Right ventricle myocardium inferior (tissue), 1 donor: Measurements from ENCODE around the gene MPC1. TPM values are rescaled to one million over a fixed set of nuclear protein-coding genes. Genes with fewer than 3 reads are reported as not detected.
A peak's percentile ranks its signal among the peaks of the same experiment; 100 is the strongest.
"Not testable (repeated sequence)": the region's sequence is repeated elsewhere in the genome, so short reads cannot be mapped to it uniquely, and the experiment has no call there.

Experiments
- ATAC-seq: fragments of 200-7000 bp; cut with Tn5 transposase; one replicate; pipeline ENCODE4 v1.9.1; 2020; ENCODE audit warnings: mild to moderate bottlenecking, moderate library complexity
- DNase-seq: peaks from one replicate; pipeline ENCODE4 v3.0.0; 2021; ENCODE audit errors: missing footprints
- intact Hi-C: fragments of 100-400 bp; cut with DNase I; formaldehyde crosslinking; loops from one replicate; pipeline ENCODE4 v1.11.0; 2022
- total RNA-seq: library from RNA; stranded (reverse); fragmentation: NEBNext Ultra II Directional; extraction: Animal tissue kit (Norgen Biotek cat#: 25700); gene quantifications from one replicate; pipeline ENCODE4 v1.2.1, GENCODE V29; 2021
- donor health status: DM: no; HTN: yes; CAD: no; lungs with severe emphysema.

Gene MPC1
- total RNA-seq, 1 donor from 2014 or later: 381 TPM

DNA sequence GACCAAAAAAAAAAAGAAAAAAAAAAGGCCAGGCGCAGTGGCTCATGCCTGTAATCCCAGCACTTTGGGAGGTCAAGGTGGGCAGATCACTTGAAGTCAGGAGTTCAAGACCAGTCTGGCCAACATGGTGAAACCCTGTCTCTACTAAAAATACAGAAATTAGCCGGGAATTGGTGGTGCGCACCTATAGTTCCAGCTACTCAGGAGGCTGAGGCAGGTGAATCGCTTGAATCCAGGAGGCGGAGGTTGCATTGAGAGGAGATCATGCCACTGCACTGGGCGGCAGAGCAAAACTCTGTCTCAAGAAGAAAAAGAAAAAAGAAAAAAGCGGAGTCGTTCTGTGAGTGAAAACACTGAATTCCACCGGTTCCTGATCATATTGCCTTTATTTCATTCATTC, 4.4 kb upstream of the MPC1 start:
- intact Hi-C loops, ATAC-seq, DNase-seq: not testable (repeated sequence)

DNA sequence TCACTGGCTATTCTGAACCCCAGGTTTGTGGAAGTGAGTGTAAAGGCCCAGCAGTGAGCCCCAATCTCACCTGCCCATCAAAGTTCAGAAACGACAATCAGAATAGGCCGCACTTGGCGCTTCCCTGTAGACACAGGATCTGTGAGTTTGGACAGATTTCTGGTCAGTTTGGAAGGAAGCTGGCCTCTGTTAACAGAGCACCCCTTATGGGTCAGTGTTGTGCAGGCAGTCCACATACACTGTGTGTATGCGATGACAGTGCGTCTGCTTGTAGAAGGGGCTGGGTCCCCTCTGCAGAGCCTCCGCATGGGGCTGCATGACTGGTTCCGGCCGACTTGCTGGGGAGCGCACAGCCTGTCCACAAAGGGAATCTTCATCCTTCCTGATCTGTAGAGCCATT, 3.4 kb upstream of the MPC1 start:
- intact Hi-C loops: no loop called here
- no peak for ATAC-seq
- no peak for DNase-seq

DNA sequence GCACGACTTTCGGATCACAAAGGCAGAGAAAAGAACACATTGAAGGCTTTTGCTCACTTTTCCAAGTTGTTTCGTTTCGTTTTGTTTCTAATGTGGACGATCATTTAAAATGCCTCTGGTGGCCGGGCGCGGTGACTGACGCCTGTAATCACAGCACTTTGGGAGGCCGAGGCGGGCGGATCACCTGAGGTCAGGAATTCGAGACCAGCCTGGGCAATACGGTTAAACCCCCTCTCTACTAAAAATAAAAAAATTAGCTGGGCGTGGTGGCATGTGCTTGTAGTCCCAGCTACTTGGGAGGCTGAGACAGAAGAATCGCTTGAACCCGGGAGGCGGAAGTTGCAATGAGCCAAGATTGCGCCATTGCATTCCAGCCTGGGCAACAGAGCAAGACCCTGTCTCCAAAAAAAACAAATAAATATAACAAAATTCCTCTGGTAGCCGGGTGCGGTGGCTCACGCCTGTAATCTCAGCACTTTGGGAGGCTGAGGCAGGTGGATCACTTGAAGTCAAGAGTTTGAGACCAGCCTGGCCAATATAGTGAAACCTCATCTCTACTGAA, 1.1 kb upstream of the MPC1 start:
- peak; percentile 76 for DNase-seq
- intact Hi-C loops: loop anchor here (2.0 to 5.0 kb wide), 3 partner anchors 41 to 173 kb away; partner anchors contain the start of gene SFT2D1
- ATAC-seq: not testable (repeated sequence)

DNA sequence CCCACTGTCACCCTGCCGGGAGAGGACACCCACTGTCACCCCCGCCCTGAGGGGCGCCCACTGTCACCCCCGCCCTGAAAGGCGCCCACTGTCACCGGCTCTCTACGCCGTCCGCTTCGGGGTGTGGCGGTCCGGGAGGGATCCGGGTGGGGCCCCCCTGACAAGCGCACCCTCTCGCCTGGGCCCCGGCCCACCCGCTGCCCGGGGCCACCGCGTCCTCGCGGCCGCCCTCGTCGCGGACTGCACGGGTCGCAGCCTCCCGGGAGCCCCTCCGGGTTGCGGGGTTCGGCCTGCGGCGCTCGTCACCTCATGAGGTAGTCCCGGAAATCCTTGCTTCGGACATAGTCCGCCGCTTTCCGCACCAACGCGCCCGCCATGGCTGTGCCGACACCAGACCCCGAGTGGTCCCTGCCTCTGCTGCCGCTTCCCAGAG, 224 bp downstream of the MPC1 start:
- intact Hi-C loops: loop anchor here (2.0 to 5.0 kb wide), 3 partner anchors 40 to 175 kb away; partner anchors contain the start of gene SFT2D1
- peak; percentile 29 for ATAC-seq
- no peak for DNase-seq

DNA sequence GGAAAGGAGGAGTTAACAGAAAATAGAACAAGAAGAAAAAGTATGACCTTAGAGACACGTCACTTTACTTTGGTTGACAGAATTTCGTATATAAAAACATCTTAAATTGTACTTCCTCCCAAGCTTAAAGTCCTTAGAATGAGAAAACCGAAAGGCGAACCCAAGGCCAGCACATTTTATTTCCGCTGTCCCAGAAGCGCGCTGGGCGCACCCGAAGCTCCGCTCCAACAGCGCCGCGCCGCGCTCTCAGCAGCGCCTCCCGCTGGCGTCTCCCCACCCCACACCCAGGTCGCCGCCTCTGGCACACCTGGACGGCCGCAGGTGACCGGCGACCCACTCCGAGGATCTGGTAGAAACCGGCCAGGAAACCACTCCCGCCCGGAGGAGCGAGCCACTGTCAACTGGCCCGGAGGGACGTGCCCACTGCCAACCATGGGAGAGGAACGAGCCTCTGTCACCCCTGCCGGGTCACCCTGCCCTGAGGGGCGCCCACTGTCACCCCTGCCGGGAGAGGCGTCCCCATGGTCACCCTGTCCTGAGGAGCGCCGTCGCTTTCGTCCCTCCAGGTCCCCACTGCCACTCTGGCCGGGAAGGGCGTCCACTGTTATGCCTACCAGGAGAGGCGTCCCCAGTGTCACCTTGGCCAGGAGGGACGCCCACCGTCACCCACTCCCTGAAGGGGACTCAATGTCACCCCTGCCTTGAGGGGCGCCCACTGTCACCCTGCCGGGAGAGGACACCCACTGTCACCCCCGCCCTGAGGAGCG, 824 bp downstream of the MPC1 start:
- intact Hi-C loops: loop anchor here (1.0 to 5.0 kb wide), 4 partner anchors 18 to 175 kb away; partner anchors contain the start of gene SFT2D1
- peak; percentile 45 for ATAC-seq
- DNase-seq: peak; percentile 85

DNA sequence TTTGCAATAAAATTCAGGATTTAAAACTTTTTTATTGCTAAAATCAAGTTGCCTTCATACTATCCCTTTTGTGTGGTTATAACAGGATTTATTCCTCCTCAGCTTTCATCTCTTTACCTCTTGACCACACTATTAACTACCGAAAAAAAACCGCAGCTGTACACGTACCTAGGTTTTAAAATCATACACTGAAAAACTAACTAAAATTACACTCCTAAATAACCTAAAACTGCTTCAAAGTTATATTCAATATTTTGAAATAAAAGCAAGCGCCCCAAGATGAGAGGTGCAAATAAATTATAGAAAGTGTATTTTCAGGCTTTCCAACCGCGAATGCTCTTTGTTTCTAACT, 1.4 kb downstream of the MPC1 start:
- no peak for DNase-seq
- ATAC-seq: no peak
- intact Hi-C loops: loop anchor here (1.0 to 5.0 kb wide), 3 partner anchors 17 to 176 kb away; no protein-coding TSS in a partner anchor

DNA sequence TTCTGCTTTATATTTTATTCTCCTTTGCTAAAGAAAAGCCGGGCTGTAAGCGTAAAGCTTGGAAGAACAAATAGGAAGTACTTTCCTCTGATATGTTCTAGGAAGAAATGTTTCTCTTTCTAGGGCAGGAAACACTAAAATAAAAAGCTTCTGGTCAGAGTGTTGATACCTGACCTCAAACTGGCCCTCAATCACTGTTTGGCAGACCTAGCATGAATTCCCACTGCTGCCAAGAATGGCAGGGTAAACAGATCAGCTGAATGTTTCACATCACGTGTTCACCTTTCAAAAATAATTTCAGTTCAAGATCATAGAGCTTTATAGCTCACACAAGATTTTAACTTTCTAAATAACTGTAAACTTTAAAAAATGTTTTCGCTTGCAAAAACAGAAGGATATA, 2.9 kb downstream of the MPC1 start:
- DNase-seq (no peak), ATAC-seq (no peak)
- intact Hi-C loops: loop anchor here (5.0 kb wide), 2 partner anchors 62 to 178 kb away; no protein-coding TSS in a partner anchor

DNA sequence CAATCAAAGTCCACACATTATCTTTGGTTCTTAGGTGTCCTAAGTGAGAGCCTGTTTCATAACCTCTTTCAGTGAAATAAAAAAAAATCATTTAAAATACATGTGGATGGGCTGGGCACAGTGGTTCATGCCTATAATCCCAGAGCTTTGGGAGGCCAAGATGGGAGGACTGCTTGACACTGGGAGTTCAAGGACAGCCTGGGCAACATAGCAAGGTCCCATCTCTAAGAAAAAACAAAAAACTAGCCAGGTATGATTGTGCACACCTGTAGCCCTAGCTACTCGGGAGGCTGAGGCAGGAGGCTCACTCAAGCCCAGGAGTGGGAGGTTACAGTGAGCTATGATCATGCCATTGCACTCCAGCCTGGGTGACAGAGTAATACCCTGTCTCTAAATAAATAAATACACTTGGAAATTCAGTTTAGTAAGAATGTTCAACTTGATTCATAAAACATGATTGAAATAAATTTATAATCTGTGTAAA, 3.6 kb downstream of the MPC1 start:
- DNase-seq: no peak
- intact Hi-C loops: no loop called here
- ATAC-seq: no peak

DNA sequence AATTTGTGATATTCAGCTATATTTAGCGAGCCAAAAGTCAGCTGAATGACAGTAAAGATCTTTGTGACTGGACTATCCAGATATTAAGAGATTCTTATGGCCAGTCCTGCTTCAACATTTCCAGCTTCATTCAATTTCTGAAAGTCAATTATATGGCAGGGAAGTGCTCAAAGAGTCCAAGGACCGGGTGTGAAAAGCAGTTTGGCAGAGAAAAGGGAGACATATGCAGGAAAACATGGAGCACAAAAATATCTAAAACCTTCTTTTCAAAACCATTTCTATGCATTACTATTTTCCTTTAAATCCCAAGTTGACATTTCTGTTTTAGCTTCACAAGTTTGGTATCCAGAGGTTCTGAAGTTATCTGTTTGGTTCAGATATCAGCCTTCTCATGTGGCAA, 5.0 kb downstream of the MPC1 start:
- intact Hi-C loops: no loop called here
- ATAC-seq (no peak), DNase-seq (no peak)

DNA sequence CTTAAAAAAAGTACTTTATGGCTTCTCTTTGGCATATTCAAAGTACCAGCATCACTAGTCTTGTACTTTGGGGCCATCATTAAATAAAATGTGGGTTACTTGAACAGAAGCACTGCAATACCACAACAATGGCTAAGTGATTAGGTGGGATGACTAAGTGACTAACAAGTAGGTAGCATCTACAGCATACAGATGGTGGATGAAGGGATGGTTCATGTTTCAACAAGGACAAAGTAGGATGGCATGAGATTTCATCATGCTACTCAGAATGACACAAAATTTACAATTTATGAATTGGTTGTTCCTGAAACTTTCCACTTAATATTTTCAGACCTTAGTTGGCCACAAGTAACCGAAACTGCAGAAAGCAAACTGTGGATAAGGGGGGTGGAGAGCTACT, 7.7 kb downstream of the MPC1 start:
- intact Hi-C loops: no loop called here
- ATAC-seq: no peak
- DNase-seq: no peak

DNA sequence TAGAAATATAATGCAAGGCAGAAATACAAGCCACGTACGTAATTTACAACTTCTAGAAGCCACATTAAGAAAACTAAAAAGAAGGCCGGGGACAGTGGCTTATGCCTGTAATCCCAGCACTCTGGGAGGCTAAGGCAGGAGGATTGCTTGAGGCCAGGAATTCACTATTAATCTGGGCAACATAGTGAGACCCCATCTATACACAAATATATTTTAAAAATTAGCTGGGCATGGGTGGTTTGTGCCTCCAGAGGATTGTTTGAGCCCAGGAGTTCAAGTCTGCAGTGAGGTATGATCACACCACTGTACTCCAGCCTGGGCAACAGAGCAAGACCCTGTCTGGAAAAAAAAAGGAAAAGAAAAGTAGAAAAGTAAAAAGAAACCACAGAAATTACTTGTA, 12.3 kb downstream of the MPC1 start:
- DNase-seq: no peak
- ATAC-seq: no peak
- intact Hi-C loops: no loop called here

DNA sequence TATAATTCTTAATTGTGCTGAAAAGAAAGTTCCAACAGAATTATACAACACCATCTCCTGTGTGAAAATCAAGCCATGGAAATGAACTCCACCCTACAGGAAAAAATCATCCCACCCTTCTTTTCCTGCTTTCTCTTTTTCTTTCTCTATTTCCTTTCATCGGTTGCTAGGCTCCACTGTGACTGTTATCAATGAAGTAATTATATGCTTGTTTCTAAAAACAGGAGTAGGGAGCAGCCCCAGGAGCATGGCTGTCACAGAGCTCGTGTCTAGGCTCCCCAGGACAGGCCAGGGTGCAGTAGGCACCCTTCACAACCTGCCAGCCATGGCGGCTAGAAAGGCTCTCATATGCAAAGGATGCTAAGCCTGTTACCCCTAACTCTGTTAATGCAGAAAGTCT, 13.0 kb downstream of the MPC1 start:
- DNase-seq: no peak
- ATAC-seq: no peak
- intact Hi-C loops: no loop called here

DNA sequence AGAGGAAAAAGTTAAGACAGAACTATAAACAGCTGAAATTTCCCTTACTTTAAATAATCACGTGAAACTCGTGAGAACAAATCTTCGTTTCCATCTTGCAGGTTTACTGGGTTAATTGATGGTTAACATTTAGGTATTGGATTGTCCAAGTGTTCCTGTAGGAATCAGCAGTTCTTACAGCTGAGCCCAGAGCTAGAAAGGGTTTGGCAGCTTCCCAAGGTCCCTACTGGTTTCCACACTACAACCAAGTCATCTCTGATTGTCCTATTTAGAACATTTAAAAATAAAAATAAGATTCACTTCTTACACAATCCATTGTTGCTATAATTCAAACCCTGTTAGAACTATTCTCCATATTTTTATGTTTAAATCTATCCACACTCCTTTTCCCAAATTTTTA, 15.8 kb downstream of the MPC1 start:
- DNase-seq (no peak), ATAC-seq (no peak)
- intact Hi-C loops: no loop called here

DNA sequence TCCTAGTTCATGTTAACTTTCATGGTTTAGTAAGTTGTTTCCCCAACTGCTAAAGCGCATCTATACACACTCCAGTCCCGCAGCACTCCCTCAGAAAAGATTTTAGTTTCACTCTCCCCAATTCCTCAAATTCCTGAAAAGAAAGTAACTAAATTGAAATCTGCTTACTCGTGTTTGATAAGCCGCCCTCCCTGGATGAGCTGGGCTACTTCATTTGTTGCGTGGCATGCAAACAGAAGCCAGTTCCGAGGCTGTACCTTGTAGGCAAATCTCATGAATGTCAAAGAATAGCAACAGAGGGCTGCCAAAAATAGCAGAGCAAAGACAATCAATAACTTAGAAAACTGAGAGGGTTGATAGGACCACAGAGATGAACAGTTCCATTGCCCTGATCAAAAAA, 16.9 kb downstream of the MPC1 start:
- DNase-seq (no peak), ATAC-seq (no peak)
- intact Hi-C loops: no loop called here

DNA sequence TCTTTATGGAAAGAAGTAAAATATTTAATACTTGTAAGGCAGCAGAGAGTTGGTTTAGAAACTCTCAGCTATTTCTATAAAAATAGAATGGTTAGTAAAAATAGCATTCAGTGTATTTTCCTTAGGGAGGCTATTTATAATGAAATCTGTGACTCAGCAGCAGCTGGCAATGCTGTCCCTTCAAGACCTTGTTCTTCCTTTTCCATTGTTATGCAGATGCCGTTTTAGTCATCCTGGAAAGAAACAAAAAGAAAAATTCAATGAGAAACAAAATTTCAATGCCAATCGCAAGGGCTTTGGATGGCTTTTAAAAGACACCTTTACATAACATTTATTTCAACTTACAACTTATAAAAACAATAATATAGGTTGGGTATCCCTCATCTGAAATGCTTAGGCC, 17.5 kb downstream of the MPC1 start:
- DNase-seq (no peak), ATAC-seq (peak; percentile 45)
- intact Hi-C loops: no loop called here

DNA sequence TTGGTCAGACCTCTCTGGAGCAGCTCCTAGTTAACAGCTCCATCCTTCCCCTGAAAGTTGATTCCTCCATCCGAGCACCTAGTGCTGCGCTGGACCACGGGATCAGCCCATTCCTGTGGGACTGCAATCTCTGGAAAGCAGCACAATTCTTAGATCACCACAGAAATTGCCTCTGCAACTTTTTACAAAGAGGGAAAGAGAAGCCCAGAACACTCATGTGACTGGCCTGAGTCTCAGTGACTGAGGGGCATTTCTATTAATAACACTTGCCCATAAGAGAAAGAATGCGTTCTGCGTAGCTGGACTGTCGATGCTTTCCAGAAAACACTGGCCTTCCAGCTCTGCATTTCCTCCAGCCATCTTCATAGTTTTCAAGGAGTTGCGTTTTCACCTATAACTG, 18.3 kb downstream of the MPC1 start:
- intact Hi-C loops: loop anchor here (1.0 kb wide), 1 partner anchor 17 kb away; no protein-coding TSS in a partner anchor
- peak; percentile 73 for ATAC-seq
- no peak for DNase-seq

DNA sequence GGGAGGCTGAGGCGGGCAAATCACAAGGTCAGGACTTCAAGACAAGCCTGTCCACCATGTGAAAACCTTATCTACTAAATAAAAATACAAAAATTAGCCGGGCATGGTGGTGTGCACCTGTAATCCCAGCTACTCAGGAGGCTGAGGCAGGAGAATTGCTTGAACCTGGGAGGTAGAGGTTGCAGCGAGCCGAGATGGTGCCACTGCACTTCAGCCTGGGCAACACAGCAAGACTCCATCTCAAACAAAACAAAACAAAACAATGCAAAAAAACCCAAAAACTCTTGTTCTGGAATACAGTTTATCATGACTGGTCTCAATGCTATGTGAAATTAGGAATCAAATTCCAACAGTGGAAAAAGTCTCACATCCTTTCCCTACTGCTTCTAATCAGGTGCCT, 20.3 kb downstream of the MPC1 start:
- DNase-seq, intact Hi-C loops, ATAC-seq: not testable (repeated sequence)

DNA sequence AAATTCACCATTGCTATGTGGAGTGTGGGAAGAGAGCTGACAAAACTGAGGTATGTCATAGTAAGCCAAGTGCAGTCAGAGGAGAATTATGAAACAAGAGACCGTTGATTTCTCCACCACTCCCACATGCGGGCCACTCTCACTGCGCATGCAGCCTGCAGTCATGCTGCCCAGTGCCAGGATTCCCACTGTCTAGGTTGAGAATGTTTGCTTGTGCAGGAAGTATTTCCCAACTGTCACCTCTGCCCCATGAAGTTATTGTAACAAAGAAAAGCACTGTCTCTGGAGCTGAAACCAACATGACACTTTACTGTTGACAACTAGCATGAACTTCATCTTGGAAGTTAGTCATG, 21.7 kb downstream of the MPC1 start:
- DNase-seq (no peak), ATAC-seq (peak; percentile 71)
- intact Hi-C loops: no loop called here

DNA sequence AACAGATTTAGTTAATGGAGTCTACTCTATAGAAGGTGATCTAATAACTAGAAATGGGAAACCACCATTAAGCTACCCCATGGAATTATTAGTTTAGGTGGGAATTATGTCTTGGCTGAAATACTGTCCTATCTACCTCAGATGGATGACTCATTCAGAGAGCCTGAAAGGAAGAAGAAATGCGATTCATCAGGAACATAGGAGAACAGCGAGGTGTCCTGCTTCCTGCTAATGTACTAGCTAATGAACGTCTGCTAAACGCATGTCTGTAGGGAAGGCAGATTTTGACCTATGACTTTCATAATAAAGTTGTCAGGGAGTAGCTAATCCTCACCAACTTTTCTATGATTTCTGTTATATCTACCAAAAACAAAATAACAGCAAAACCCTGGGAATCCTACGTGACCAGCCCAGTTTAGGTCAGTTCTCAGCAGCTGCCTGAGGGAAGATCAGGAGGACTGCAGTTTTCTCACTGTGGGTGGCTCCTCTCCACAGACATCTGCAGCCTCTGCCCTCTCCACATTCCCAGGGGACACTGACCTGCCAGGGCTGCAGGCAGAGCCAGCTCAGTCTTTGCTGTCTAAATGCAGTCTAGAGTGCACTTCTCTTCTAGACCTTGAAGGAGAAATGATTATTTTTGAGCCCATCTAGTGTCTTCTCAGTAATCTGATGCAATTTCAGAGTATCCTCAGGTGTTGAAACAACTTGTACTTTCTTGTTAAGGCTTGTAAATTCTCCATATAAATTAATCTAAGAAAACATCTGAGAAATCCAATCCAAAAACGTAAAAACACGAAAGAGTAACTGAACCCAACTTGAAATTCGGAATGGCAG, 22.3 kb downstream of the MPC1 start:
- DNase-seq (no peak), ATAC-seq (peak; percentile 34)
- intact Hi-C loops: no loop called here
